OCI-M2 (cell line): ENCODE results near the gene CRYAA.

Experiments
- DNase-seq: peaks from one replicate; lab custom pipeline; 2025; ENCODE audit not compliant: unreplicated experiment; lab: John Stamatoyannopoulos, UW

The CRYAA gene

DNA sequence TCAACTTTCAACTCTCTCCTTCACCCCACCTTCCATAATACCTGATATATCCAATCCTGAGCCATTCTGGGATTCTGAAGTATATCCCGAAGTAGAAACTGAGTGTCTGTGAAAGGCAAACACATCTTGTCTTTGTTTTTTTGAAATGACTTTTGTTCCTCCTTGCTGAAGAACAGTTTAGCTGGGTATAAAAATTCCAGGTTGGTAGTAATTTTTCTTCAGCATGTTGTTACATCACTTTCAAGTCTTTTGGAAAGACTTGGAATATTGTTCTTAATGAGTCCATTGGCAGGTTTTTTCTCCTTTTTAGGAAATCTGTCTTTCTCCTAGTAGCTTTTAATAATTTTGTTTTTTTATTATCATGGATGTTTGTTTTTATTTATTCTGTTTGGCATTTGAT is 32.7 kb downstream of the CRYAA start:
- no peak for DNase-seq

DNA sequence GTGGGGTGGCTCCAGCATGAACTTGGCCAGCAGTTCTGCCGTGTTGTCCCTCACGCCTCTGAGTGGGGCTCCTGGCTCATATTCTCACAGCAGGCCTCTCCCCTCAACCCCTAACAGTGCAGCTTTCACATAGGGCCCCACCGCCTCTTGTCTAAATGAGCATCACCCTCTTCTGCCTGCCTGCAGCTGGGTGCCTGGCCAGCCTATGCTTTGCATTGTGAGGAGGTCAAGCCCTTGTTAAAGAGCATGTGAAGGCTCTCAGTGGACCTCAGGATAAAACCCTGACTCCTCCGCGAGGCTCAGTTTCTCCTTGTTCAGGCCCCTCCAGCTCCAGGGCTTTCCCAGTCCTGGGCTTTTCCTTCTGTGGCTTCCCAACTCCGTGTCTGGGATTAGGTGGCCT is 34.8 kb downstream of the CRYAA start:
- no peak for DNase-seq

DNA sequence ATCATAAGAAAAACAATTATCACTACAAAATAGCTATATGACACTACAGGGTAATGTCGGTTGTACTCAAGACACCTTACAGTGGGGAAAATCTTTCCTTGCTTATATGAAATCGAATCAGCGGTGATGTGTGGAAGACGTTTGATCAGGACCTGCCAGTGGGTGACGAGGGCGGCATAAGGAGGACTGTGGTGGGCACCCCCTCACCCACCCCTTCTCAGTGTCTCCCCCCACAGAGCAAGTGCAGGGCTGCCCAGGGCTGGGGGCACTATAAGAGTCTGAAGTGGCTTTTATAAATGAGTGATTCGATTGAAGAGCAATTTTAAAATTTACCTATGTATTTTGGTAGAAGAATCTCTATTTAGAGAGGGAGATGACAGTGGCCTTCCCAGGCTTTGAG is 35.8 kb downstream of the CRYAA start:
- DNase-seq: no peak

DNA sequence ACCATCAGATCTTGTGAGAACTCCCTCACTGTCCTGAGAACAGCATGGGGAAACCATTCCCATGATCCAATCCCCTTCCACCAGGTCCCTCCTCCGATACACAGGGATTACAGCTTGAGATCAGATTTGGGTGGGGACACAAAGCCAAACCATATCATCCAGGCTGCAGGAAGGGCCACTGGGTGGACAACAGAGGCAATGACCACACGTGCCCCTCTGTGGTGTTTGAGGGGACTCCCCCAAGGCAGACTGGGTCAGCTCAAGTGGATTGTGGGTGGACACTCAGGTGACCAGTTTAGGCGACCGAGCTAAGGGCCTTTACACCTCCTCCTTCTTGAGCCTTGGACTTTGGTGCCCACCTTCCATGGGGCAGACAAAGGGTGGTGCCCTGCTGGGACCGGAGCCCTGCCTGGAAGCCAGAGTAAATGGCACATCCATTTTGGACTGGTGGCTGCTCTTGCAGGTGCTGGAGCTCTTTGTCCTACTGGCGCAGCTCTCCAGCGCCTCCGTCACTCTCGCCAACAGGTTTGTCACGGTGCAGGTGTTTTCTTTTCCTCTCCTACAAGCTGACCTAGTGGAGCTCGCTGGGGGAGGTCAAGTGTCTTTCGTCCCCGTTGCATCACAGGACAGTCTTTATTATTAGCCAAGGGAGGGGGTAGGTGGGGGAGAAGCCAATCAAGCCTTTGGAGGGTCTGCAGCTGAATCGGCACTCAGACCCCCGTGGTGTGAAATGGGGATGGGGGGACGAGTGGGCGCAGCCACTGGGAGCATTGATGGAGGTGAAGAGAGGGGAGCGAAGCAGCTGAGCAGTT is 37.6 kb downstream of the CRYAA start:
- DNase-seq: no peak

DNA sequence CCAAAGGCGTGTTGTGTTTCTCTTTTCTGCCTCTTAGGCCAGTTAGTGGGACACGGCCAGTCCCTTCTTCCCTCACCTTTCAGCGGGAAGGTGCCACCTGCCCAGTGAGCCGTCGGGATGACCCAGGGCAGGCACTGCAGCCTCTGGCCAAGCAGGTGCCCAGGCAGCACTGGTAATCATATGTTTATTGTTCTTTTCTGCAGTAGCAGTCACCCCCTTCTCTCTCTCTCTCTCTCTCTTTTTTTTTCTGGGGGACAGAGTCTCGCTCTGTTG is 38.2 kb downstream of the CRYAA start:
- DNase-seq: no peak

DNA sequence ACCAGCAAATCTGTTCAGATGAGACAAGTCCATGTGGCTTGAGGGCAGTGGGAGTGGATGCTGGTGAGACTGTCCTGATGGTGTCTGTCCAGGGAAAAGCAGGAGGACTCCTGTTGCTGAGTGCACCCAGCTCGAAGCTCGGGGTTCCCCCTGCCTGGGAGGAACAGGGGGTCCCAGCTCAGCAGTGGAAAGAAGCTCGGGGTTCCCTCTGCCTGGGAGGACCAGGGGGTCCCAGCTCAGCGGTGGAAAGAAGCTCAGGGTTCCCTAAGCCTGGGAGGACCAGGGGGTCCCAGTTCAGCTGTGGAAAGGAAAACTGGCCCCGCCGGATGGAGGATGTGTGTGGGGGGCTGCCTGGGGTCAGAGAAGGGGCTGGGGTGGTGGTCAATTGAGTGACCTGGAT is 39.1 kb downstream of the CRYAA start:
- DNase-seq: no peak

DNA sequence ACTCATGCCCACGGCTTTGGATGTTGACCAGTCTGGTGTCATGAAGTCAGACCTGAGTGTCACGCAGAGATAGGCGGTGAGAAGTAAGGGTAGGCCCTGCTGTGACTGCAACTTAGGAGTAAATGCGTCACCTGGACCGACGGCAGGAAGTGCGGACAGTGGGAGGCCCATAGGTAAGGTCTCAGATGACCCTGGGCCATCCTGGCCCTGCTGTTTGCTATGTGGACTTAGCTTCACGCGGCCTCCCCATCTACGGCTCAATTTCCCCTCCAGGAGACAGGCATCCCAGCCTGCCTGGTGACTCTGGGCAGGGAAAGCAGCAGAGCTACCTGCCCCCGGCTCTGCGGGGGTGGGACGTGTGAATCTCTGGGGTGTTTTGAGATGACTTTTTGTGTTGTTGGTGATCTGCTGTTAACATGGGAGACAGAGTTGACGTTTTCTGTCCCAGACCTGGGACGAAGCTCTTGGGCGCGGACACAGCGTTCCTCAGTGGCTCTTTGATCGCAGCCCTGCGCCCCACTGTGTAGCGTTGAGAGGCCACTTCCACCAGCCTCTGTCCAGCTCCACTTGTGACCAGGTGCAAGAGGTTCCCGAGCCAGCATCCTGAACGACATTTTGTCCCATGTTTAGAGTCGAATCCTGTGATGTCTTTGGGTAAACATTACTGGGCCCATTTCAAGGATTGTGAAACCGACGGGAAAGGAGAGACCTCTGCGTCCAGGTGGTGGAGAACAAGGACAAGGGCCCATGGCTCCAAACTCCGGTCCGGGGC is 39.9 kb downstream of the CRYAA start:
- no peak for DNase-seq

DNA sequence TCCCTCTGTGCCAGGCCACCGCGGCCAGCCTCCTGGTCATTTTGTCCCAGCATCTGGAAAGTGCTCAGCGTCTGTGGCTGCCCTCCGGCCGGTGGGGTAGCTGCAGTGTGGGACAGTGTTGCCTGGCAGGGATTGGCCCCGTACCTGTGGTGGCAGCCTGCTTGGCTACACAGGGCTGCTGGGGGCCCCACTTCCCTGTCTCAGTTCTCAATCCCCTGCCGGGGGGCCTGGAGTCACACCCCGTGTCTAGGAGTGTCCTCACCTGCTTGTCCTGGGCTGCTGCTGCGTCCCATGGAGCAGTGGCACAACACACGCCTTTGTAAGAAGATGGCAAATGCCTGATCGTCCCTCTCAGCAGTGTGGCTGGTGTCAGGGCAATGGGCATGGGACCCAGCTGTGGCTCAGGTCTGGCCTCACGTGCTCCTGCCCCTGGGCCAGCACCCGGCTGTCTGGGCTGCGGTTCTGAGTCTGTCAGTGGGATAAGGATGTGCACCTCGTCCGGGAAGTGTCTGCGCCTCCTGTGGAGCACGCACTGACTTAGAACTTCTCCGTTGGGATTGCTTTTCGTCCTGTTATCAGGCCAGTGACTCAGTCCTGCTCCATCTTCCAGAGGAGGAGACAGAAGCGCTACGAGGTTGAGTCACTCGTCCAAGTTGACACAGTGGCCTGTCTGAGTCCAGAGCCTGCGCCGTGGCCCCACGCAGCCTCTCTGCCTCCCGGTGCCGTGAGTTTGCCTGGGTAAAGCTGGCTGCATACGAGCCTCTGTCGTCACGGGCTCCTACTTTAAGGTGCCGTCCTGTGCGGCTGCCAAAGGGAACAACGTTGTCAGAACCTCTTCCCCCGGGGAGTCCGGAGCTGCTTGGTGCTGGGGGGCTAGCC is 41.0 kb downstream of the CRYAA start:
- DNase-seq: no peak

DNA sequence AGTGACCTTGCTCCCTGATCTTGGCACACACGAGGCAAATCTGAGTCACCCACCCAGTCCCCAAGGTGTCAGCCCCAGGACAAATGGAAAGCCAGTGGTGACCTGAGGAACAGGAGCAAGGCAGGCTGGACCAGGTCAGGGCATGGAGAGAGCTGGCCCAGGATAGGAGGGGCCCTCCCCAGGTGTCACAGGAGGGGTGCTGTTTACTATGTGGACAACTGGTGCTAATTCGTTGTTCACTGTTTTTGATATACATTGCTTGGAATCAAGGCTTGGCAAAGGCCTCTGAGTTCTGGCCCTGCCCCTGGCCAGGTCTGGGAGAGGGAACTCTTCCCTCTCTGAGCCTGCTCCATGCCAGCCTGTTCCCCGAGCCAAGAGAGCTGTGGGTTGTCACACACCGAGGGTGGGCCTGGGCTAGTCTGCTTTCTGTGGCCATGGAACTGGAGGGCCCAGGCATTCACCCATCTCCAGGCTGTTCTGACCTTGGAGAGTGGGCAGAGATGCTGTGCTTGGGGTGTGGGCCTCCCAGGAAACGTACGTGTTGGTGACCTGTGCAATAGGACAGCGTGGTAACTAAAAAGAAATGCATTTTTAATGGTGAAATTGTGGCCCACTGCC is 41.8 kb downstream of the CRYAA start:
- no peak for DNase-seq

DNA sequence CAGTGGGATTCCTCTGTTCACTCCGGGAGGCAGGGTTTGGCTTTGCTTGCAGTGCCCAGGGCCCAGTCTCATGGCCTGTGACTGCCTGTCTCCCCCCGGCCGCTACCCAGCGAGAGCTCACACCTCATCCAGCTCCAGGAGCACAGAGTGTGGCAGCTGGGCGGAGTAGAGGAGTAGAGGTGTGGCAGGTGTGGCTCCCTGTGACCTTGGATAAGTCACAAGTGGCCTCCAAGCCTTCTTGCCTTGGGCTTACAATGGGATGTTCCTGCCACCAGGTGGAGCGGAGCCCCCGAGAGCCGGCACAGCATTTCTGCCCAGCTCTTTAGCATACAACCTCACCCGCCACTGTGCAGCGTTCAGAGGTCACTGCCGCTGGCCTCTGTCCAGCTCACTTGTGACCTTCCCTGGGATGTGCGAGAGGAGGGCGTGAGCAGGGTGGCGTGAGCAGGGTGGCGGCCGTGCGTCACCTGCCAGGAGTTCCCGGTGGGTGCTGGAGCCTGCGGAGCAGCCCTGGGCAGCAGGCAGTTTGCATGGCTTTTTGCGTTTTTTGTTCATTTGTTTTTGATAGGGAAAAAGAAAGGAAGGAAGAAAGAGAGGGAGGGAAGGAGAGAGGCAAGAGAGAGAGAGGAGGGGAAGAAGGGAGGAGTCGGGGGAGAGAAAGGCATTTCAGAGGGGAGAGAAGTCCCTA is 42.4 kb downstream of the CRYAA start:
- no peak for DNase-seq

DNA sequence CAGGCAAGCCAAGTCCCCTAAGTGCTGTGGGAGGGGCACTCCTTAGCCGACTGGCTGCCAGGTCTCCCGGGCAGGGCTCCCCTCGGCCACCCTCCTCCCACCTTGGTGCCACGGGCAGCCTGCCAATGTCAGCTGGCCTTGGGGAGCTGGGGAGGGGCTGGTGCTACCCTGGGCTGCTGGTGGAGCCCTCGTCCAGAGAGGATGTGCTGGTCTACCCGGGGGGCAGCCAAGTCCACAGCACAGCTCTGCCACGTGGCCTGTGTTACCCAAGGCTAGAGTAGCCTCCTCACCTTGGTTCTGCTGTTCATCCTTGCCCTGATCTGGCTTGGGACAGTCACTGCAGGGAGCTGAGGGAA is 42.9 kb downstream of the CRYAA start:
- DNase-seq: no peak
